ENCODE data around the gene CRLF1. TPM values are rescaled to one million over a fixed set of nuclear protein-coding genes. Genes with fewer than 3 reads are reported as not detected.

Gene CRLF1
- total and polyA plus RNA-seq, 10 of the 15 experiments (the other 5 are each of a cell fraction or from before 2014, with no cell fraction given), result 0.10 to 1.2 (median 0.49) TPM; not detected in 4

DNA sequence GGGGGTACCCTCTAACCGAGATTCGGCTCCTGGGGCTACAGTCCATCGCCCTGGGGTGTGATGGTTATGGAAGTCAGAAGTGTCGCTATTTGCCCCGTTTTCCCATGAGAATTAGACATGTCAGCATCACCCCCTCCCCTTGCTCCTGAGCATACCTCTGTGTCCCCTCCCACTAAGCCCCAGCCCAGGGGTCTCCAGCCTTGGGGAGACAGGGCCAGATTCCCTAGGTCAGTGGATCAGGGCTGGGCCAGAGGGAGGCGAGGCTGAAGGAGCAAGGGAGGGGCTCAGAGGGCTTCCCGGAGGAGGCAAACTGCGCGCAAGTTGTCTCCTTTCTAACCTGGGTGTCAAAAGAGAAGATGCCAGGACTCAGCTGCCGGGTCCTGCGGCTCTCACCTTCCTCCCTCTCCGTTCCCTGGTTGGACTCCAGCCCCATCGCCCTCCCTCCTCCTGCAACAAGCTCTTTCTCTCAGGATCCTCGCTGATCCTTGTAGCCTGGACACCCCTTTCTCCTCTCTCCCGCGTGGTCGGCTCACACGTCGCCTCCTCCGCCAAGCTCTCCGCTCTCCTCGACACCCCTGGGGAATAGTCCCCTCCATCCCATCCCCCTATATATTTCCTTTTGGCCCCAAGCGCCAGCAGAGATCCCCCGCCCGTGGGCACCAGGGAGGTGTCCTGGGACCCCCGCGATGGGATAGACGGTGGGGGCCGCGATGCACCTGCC lies 5.6 kb upstream of the CRLF1 start (continued):
- TF ChIP-seq, protein P1, sequence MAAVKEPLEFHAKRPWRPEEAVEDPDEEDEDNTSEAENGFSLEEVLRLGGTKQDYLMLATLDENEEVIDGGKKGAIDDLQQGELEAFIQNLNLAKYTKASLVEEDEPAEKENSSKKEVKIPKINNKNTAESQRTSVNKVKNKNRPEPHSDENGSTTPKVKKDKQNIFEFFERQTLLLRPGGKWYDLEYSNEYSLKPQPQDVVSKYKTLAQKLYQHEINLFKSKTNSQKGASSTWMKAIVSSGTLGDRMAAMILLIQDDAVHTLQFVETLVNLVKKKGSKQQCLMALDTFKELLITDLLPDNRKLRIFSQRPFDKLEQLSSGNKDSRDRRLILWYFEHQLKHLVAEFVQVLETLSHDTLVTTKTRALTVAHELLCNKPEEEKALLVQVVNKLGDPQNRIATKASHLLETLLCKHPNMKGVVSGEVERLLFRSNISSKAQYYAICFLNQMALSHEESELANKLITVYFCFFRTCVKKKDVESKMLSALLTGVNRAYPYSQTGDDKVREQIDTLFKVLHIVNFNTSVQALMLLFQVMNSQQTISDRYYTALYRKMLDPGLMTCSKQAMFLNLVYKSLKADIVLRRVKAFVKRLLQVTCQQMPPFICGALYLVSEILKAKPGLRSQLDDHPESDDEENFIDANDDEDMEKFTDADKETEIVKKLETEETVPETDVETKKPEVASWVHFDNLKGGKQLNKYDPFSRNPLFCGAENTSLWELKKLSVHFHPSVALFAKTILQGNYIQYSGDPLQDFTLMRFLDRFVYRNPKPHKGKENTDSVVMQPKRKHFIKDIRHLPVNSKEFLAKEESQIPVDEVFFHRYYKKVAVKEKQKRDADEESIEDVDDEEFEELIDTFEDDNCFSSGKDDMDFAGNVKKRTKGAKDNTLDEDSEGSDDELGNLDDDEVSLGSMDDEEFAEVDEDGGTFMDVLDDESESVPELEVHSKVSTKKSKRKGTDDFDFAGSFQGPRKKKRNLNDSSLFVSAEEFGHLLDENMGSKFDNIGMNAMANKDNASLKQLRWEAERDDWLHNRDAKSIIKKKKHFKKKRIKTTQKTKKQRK (IDR thresholded peaks at IDR 0.05; ENCODE audit: low read depth, low read length), result no peak
- TF ChIP-seq TCF12 (IDR thresholded peaks at IDR 0.05; ENCODE audit: low read depth, low read length) (no peak), SRF (IDR thresholded peaks at IDR 0.05; ENCODE audit: low read depth in 2 of 2, low read length in 2 of 2) (no peak), RUNX3 (IDR thresholded peaks at IDR 0.05; ENCODE audit: low read length) (no peak), POLR2AphosphoS2 (IDR thresholded peaks at IDR 0.05; ENCODE audit: low read depth, low read length) (no peak), SREBF2 (IDR thresholded peaks at IDR 0.05; ENCODE audit: low read length) (no peak)

DNA sequence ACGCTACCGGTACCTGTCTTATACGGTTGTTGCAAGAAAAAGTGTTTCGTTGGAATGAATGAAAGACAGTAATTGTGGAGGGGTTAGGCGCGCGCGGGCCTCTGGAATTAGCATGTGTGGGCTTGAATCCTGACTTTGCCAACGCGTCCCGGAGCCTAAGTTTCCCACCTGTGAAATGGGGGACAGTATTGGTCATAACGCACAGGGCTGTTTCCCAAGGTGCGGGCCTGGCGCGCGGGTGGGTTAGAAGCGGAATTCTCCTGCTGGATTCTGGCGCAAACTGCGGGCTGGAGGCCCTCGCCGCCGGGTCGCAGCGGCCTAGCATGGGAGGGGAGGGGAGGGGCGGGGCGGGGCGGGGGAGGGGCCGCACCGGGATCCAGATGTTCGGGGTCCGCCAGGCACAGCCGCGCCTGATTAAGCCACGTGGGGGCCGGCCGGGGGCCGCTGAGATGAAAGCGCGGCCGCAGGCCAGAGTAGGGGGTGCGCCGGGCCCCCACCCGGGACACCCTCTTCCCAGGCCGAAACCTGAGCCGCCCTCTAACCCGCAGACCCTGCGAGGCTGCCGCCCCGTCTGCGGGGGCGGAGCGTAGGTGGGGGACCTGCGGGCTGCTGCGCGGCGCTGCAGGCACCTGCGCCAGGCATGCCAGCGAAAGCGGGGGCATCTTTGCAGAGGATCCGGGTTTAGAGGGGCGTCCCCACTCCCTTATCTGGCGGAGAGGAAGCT lies 4.9 kb upstream of the CRLF1 start:
- no peak overlapping the region for H2AFZ ChIP-seq (ENCODE audit: control insufficient read depth, low read depth, low read length)
- no peak overlapping the region for H3K4me3 ChIP-seq
- no peak overlapping the region for H3K9ac ChIP-seq (ENCODE audit: control insufficient read depth, insufficient read depth, low read length)
- ChIA-PET RAD21 (ENCODE audit: unreplicated experiment) (no interaction called here), POLR2A (no interaction called here), SMC1A (ENCODE audit: uncharacterized antibody, unreplicated experiment) (no interaction called here), CTCF (no interaction called here)
- H4K20me1 ChIP-seq (ENCODE audit: control insufficient read depth, insufficient read depth), result peaks cover 2% of the 10 kb centered on the region; the same call in 1 of the 2 replicates
- no peak overlapping the region for H3K27ac ChIP-seq (ENCODE audit: control insufficient read depth, insufficient read depth)
- in situ Hi-C loops (cut with MboI) (no loop called here), intact Hi-C loops (cut with micrococcal nuclease; ENCODE audit: unreplicated experiment) (no loop called here)
- no peak for ATAC-seq
- H3K4me1 ChIP-seq (ENCODE audit: control insufficient read depth, insufficient read depth, low read length), result no peaks in the 10 kb centered on the region
- H3K9me3 ChIP-seq (replicated peaks; ENCODE audit: control insufficient read depth, insufficient read depth, low read length), result no peaks in the 10 kb centered on the region
- no peaks in the 10 kb centered on the region for H3K79me2 ChIP-seq (ENCODE audit: control insufficient read depth, insufficient read depth, low read length)
- DNase-seq (ENCODE audit: low read depth, low spot score), result no peak
- peaks cover 25 to 27% of the 10 kb centered on the region in 2 experiments for H3K27me3 ChIP-seq (replicated peaks in 1 of 2; ENCODE audit: control insufficient read depth in 2 of 2, insufficient read depth in 2 of 2, low read length in 1 of 2)
- no TSS peak for BruUV-seq (replicated peaks)
- FAIRE-seq, result no peak
- H3K4me2 ChIP-seq (ENCODE audit: control insufficient read depth, insufficient read depth), result no peak overlapping the region
- no peaks in the 10 kb centered on the region for H3K36me3 ChIP-seq (ENCODE audit: control insufficient read depth in 2 of 2, insufficient read depth in 2 of 2, low read length in 1 of 2)
- TF ChIP-seq EGR1 (IDR thresholded peaks at IDR 0.05; ENCODE audit: borderline replicate concordance in 1 of 2, low read depth in 2 of 2, low read length in 2 of 2) (peak in 1 of 2 experiments; percentile 60; a peak in 2 of 3 replicates), TCF3 (IDR thresholded peaks at IDR 0.05; ENCODE audit: borderline replicate concordance, insufficient read depth, low read depth, low read length) (no peak), SUZ12 (IDR thresholded peaks at IDR 0.05; ENCODE audit: unreplicated experiment) (peak; percentile 5), JUND (IDR thresholded peaks at IDR 0.05; ENCODE audit: low read depth, low read length) (no peak)
- TF ChIP-seq, protein P2, sequence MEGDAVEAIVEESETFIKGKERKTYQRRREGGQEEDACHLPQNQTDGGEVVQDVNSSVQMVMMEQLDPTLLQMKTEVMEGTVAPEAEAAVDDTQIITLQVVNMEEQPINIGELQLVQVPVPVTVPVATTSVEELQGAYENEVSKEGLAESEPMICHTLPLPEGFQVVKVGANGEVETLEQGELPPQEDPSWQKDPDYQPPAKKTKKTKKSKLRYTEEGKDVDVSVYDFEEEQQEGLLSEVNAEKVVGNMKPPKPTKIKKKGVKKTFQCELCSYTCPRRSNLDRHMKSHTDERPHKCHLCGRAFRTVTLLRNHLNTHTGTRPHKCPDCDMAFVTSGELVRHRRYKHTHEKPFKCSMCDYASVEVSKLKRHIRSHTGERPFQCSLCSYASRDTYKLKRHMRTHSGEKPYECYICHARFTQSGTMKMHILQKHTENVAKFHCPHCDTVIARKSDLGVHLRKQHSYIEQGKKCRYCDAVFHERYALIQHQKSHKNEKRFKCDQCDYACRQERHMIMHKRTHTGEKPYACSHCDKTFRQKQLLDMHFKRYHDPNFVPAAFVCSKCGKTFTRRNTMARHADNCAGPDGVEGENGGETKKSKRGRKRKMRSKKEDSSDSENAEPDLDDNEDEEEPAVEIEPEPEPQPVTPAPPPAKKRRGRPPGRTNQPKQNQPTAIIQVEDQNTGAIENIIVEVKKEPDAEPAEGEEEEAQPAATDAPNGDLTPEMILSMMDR (IDR thresholded peaks at IDR 0.05 in 2 of 3, conservative IDR thresholded peaks at IDR 0.05 in 1 of 3; ENCODE audit: control insufficient read depth in 2 of 3, extremely low read depth in 1 of 3, insufficient read depth in 1 of 3, low read depth in 3 of 3, low read length in 3 of 3), result no peak
- WGBS (ENCODE audit: insufficient coverage, insufficient replicate concordance, low lambda C conversion rate, missing lambda C conversion rate), result 8% methylated on average over 32 of the region's 62 CpGs
